DMS153 treated with DMSO at 0.1 percent for 48 hours (cell line): ENCODE measurements around the gene BRD9.
"Not testable (repeated sequence)": the region's sequence is repeated elsewhere in the genome, so short reads cannot be mapped to it uniquely, and the experiment has no call there.

Source experiments
- DNase-seq: peaks from one replicate; lab custom pipeline; 2025; ENCODE audit not compliant: unreplicated experiment; lab: John Stamatoyannopoulos, UW

BRD9 gene

DNA sequence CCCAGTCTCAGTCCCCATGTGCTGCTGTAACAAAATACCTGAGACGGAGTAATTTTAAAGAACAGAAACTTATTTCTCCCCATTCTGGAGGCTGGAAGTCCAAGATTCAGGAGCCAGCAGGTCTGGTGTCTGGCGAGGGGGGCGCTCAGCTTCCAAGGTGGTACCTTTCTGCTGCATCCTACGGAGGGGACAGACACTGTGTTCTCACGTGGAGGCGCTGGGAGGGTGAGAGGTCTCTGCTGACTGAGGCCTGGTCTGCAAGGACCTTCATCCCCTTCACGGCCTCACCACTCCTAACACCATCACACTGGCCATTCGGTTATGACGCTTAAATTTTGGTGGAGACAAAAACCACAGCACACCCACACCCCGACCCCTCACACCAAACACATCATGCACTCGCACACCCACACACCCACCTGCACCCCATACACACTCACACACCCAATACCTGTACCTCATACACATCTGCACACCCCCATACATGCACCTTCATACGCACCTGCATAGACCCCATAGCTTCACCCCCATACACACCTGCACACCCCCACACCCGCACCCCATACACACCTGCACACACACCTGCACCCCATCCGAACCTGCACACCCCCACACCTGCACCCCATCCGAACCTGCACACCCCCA lies 32.0 kb downstream of the BRD9 start:
- DNase-seq, result no peak

- no peak for DNase-seq
Observed at GRCh38 chr5:859798-860296, 32.8 kb downstream of the BRD9 start.

DNA sequence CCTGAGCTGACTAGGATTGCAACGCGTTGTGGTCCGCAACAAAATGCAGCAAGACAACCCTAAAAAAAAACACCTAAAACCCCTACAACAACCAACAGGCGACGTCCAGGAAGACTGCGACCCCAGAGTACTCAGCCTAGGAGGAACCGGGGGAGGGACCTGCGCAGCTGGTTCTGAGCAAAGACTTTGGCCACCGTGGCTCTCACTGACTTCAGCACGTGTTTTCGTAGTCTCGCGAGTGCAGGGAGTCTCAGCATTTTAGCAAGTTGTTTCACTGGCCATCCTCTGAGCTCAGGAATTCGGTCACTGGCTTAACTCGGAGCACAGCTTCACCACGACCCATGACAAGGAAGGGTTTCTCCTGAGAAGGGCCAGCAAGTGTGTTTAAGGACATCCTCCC lies 33.2 kb downstream of the BRD9 start:
- DNase-seq, result no peak

GRCh38 chr5:858726-859125 lies 33.9 kb downstream of the BRD9 start:
- no peak for DNase-seq

DNA sequence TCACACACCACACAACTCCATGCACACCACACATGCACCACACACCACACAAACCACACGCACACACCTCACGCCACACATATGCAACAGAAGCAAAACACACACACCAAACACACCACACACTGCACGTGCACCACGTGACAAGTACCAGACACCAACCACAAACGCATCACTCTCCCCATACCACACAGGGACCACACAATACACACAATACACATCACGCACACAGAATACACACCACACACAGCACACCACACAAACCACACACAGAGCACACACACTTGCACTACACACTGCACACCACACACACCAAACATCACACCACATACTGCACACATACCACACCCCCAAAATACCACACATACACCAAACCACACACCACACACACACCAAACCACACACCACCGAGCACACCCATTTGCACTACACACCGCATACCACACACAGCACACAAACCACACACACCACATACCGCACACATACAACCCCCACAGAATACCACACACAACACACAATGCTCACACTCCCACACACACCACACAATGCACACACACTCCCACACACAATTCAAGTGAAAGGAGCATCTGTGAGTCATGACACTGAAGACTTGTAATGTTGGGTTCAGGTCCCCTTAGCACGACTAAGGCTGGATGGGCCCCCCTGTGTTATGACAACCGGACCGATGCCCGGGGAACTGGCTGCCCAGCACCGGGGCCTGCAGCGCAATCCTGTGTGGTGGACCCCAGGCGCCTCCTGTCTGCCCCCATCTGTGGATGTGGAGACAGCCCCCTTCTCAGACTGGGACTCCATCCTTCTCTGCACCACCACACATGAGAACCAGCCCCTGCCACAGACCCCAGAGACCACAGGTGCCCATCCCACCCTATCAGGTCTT lies 35.8 kb downstream of the BRD9 start:
- DNase-seq, result no peak

DNA sequence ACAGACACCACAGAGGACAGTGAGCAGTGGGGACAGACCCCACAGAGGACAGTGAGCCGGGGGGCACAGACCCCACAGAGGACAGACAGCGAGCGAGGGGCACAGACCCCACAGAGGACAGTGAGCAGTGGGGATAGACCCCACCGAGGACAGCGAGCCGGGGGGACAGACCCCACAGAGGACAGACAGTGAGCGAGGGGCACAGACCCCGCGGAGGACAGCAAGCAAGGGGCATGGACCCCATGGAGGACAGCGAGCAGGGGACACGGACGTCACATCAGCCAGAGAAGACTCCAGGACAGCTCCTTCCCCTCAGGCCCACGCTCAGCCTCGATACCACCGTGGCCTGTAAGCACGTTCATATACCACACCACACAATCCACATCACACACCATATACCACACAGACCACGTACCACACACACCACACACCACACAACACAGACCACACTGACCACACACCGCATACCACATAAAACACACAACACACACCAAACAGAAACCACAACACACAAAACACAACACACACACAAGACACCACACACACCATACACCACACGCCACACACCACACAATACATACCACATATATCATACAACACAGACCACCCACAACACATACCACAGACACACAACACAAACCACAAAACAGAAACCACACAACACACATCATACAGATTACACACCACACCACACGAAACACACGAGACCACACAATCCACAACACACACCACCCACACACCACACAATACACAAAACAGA lies 36.6 kb downstream of the BRD9 start:
- DNase-seq, result no peak

DNA sequence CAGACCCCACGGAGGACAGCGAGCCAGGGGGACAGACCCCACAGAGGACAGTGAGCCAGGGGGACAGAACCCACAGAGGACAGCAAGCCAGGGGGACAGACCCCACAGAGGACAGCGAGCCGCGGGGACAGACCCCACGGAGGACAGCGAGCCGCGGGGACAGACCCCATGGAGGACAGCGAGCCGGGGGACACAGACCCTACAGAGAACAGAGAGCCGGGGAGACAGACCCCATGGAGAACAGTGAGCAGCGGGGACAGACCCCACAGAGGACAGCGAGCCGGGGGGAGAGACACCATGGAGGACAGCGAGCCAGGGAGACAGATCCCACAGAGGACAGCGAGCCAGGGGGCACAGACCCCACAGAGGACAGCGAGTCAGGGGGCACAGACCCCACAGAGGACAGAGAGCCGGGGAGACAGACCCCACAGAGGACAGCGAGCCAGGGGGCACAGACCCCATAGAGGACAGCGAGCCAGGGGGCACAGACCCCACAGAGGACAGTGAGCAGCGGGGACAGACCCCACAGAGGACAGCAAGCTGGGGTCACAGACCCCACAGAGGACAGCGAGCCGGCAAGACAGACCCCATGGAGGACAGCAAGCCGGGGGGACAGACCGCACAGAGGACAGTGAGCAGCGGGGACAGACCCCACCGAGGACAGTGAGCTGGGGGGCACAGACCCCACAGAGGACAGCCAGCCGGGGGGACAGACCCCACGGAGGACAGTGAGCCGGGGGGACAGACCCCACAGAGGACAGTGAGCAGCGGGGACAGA lies 37.4 kb downstream of the BRD9 start:
- DNase-seq, result no peak

DNA sequence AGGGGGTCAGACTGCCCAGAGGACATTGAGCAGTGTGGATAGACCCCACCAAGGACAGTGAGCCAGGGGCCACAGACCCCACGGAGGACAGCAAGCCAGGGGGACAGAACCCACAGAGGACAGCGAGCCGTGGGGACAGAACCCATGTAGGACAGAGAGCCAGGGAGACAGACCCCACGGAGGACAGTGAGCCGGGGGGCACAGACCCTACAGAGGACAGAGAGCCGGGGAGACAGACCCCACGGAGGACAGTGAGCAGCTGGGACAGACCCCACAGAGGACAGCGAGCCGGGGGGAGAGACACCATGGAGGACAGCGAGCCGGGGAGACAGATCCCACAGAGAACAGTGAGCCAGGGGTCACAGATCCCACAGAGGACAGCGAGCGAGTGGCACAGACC lies 38.4 kb downstream of the BRD9 start:
- no peak for DNase-seq

- not testable (repeated sequence) for DNase-seq
Observed at GRCh38 chr5:853416-854090, 39.0 kb downstream of the BRD9 start.

DNA sequence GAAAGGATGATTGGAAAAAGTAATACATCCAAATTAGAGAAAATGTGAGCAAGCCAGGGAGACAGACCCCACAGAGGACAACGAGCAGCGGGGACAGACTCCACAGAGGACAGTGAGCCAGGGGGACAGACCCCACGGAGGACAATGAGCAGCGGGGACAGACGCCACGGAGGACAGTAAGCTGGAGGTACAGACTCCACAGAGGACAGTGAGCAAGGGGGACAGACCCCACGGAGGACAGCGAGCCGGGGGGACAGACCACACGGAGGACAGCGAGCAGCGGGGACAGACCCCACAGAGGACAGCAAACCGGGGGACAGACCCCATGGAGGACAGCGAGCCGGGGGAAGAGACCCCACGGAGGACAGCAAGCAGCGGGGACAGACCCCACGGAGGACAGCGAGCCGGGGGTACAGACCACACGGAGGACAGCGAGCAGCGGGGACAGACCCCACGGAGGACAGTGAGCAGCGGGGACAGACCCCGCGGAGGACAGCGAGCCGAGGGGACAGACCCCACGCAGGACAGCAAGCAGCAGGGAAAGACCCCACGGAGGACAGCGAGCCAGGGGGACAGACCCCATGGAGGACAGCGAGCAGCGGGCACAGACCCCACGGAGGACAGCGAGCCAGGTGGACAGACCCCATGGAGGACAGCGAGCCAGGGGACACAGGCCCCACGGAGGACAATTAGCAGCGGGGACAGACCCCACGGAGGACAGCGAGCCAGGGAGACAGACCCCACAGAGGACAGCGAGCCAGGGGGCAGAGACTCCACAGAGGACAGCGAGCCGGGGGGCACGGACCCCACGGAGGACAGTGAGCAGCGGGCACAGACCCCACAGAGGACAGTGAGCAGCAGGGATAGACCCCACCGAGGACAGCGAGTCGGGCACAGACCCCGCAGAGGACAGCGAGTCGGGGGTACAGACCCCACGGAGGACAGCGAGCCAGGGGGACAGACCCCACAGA lies 39.9 kb downstream of the BRD9 start:
- no peak for DNase-seq

DNA sequence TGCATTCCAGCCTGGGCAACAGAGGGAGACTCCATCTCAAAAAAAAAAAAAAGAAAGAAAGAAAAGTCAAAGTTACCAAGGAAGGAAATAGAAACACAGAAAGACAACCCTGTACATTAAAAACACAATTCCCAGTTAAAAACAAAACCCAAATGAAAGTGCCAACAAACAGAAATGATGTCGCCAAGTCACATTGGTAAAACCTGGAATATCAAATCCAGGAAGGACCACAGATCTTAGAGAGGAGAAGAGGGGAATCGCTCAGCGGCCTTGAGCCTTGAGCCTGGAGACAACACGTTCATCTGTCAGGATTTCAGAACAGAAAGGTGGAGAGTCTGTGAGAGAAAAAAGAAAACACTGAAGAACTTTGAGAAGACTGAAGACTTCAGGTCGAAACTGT lies 40.6 kb downstream of the BRD9 start:
- DNase-seq, result no peak

DNA sequence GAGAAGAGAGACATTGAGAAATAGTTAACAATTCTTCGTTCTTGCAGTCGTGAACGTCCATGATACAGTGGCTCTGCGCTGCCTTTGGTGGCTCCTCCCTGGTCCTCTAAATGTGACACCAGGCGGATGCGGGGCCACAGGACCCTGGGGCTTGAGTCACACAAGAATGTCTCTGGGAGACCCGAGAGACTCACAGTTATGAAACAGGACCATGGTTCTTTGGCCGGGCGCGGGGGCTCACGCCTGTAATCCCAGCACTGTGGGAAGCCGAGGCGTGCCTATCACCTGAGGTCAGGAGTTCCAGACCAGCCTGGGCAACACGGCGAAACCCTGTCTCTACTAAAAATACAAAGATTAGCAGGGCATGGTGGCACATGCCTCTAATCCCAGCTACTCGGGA lies 41.0 kb downstream of the BRD9 start:
- DNase-seq, result no peak

GRCh38 chr5:851076-851475 lies 41.5 kb downstream of the BRD9 start:
- no peak for DNase-seq

GRCh38 chr5:850511-851006 lies 42.0 kb downstream of the BRD9 start, which contains the start of gene ZDHHC11:
Gene ZDHHC11 (minus strand): TSS chr5:850986. CDS start chr5:850602, 384 bp downstream.
- DNase-seq, result peak; percentile 31

DNA sequence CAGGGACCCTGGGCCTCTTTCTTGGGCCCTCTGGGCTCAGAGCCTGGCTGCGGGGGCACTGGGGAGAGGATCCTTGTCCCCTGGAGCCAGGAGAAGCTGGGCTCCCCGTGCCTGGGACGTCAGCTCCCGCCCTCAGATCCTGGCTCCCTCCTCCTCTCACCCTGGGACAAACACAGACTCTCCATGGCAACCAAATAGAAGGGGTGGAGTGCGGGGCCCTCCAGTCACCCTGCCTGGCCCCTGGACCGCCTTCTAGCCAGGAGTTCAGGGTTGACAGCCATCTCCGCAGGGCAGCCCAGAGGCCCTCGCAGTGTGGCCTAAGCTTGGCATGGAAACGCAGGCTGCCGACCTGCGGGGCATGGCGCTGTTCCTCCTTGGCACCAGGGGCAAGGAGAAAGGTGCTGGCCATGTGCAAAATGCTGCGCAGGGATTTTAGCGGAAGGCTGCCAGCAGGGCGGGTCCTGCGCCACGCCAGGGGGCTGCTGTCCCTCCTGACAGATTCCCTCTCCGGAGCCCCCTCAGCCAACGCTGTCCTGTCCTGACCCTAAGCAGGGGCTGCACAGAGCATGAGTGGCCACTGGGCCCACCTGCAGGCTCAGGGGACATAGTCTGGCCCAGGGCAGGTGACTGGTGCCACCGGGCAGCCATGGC lies 42.8 kb downstream of the BRD9 start:
- DNase-seq, result no peak

DNA sequence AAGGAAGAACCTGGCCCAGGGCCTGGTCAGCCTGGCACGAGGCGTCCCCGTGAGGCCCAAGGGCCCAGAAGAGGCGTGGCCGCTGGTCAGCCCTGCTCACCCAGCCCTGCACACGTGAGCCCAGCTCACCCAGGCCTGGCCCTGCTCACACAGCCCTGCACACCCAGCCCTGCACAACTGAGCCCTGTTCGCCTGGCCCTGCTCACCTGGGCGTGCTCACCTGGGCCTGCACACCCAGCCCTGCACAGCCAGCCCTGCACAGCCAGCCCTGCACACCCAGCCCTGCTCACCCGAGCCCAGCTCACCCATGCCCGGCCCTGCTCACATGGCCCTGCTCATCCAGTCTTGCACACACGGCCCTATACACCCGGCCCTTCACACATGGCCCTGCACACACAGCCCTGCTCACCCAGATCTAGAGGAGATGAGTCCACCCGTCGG lies 43.9 kb downstream of the BRD9 start:
- DNase-seq, result no peak

- not testable (repeated sequence) for DNase-seq
Observed at GRCh38 chr5:847736-848135, 44.9 kb downstream of the BRD9 start.

GRCh38 chr5:847212-847611 lies 45.4 kb downstream of the BRD9 start:
- not testable (repeated sequence) for DNase-seq
